ENCODE results near the gene APEX2.
"Not testable (repeated sequence)": the region's sequence is repeated elsewhere in the genome, so short reads cannot be mapped to it uniquely, and the experiment has no call there.

APEX2 gene

DNA sequence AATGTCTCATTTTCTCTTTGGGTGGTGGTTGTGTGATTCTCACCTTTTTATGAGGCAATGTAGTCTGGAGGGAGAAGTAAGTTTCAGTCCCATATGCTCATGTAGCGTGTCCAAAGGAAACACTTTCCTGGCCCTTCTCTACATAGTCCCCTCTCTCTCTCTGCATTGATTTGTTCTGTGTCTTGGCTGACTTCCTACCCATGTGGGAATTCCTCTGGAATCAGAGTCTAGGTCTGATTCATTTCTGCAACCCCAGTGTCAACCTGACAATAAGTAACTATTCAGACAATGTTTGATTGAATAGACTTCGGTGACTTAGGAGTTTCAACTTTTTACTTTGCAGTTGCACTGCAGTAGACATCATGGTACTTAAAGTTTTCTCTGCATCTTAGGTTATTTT is 33.3 kb downstream of the APEX2 start:
- no peak overlapping the region for H3K27ac Mint-ChIP-seq
- DNase-seq = no peak
- H3K4me3 Mint-ChIP-seq = no peak overlapping the region
- peaks cover 29% of the 10 kb centered on the region for H3K27me3 Mint-ChIP-seq
- H3K36me3 Mint-ChIP-seq (ENCODE audit: low read depth) = no peaks in the 10 kb centered on the region
- no peaks in the 10 kb centered on the region for H3K4me1 Mint-ChIP-seq (ENCODE audit: low read depth)
- no peaks in the 10 kb centered on the region for H3K9me3 Mint-ChIP-seq

DNA sequence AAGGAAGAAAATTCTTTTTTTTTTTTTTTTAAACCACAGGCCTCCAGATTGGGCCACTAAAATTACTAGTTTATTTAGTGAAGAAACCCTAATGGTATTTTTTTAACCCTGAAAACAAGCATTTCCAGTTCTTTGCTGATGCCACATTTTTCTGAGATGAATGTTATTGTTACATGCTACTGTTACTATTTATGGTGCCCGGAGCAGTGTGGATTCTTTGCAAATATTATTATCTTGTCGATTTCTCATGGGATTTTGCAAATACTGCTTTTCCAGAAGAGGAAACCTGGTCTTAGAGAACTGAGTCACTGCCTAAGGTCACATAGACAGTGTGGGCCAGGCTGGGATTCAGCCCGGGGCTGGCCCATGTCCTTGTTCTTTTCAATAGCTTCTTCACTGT is 39.3 kb downstream of the APEX2 start:
- no peaks in the 10 kb centered on the region for H3K36me3 Mint-ChIP-seq (ENCODE audit: low read depth)
- no peak for DNase-seq
- no peaks in the 10 kb centered on the region for H3K4me1 Mint-ChIP-seq (ENCODE audit: low read depth)
- H3K27ac Mint-ChIP-seq = no peak overlapping the region
- peaks cover 8% of the 10 kb centered on the region for H3K27me3 Mint-ChIP-seq
- no peak overlapping the region for H3K4me3 Mint-ChIP-seq
- no peaks in the 10 kb centered on the region for H3K9me3 Mint-ChIP-seq

DNA sequence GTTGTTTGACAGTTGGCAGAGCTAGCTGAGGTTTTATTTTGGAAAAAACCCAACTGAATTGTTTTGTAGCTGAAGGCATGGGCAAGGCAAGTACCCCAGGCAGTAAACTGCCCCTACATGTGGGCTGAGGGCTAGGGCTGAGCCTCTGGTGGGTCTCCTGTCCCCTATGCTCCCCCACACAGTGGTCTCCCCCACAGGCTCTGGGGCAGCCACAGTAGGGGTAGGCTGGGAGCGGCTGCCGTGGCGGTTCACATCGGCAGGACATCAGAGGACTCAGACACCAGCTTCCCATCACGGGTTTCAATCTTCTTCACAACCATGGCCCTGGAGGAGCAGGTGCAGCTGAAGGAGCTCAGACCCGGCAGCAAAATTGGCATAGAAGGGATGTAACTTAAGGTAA is 41.4 kb downstream of the APEX2 start:
- Mint-ChIP-seq H3K27me3 (peaks cover 3% of the 10 kb centered on the region), H3K4me1 (ENCODE audit: low read depth) (no peaks in the 10 kb centered on the region), H3K9me3 (no peaks in the 10 kb centered on the region), H3K4me3 (no peak overlapping the region), H3K36me3 (ENCODE audit: low read depth) (no peaks in the 10 kb centered on the region), H3K27ac (no peak overlapping the region)
- no peak for DNase-seq

DNA sequence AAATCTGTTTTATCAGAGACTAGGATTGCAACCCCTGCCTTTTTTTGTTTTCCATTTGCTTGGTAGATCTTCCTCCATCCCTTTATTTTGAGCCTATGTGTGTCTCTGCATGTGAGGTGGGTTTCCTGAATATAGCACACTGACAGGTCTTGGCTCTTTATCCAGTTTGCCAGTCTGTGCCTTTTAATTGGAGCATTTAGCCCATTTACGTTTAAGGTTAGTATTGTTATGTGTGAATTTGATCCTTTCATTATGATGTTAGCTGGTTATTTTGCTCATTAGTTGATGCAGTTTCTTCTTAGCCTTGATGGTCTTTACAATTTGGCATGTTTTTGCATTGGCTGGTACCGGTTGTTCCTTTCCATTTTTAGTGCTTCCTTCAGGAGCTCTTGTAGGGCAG is 50.4 kb downstream of the APEX2 start:
- not testable (repeated sequence) for H3K36me3 Mint-ChIP-seq (ENCODE audit: low read depth); H3K4me3 Mint-ChIP-seq; H3K9me3 Mint-ChIP-seq; H3K4me1 Mint-ChIP-seq (ENCODE audit: low read depth); DNase-seq; H3K27ac Mint-ChIP-seq
- H3K27me3 Mint-ChIP-seq = peaks cover 17% of the 10 kb centered on the region

DNA sequence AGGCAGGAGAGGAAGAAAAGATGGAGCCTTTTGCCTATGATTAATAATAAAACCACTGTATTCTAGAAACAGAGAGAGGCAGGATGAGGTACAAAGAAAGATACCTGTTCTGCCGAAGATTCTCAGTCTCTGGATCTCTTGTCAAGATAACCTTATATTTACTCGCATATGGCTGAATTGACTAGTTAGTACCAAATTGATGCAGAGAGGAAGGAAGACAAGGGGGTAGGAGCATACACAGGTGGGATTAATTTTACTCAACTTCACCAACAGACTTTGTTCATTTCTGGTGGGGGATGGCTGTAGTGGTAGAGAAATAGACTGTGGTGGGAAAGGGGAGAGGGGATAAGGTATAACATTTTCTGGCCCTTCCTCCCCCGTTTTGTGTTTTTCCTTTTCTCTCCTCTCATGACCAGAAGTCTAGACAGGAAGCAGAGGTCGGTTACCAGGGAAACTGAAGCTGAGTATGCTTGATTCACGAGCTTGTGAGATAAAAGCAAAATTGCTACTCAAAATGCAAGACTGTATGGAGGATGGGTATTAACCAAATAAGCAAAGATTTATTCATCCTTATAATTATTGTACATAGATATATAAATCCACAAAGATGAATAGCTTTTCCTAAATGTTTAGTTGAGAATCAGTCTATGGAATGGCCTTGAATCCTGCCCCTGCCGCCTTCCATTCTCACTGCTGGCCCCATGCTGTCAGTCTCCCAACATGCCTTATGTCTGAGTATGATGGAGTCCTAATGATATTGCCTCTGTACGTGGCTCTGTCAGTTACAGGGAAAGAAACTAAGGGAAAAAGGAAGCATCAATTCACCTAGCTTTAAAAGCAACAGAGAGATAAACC is 56.9 kb downstream of the APEX2 start:
- H3K4me3 Mint-ChIP-seq = peak overlapping the region; percentile 61
- H3K27me3 Mint-ChIP-seq = peaks cover 14% of the 10 kb centered on the region
- H3K9me3 Mint-ChIP-seq = no peaks in the 10 kb centered on the region
- peaks cover 18% of the 10 kb centered on the region for H3K4me1 Mint-ChIP-seq (ENCODE audit: low read depth)
- no peaks in the 10 kb centered on the region for H3K36me3 Mint-ChIP-seq (ENCODE audit: low read depth)
- DNase-seq = no peak
- H3K27ac Mint-ChIP-seq = peak overlapping the region; percentile 71

DNA sequence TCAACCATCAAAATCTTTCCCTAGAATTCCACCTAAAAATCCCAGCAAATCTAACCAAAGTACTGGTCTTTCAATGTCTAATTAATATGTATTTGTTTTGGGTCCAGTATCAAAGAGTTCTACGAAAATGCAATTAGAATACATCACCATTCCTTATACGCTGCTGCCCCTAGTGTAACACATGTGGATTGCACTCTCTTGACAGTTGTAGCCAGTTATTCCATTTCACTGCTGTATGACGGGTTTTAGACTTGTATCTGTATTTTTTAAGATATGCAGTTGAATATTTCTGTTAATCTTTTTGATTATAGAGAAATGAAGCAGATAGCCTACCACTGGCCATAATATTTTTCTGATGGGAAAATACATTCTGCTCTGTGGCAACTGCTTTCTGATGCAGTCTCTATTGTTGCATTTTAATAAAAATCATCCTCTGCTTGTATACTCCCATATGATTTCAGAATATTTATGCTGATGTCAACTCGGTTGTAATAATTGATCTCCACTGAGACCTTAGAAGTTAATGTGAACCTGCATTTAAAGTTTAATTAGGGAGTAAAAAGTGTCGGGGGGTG is 57.6 kb downstream of the APEX2 start:
- peak overlapping the region; percentile 71 for H3K27ac Mint-ChIP-seq
- no peak for DNase-seq
- no peaks in the 10 kb centered on the region for H3K36me3 Mint-ChIP-seq (ENCODE audit: low read depth)
- H3K9me3 Mint-ChIP-seq = no peaks in the 10 kb centered on the region
- H3K4me3 Mint-ChIP-seq = peak overlapping the region; percentile 61
- peaks cover 18% of the 10 kb centered on the region for H3K27me3 Mint-ChIP-seq
- peaks cover 18% of the 10 kb centered on the region for H3K4me1 Mint-ChIP-seq (ENCODE audit: low read depth)
